Measurements from ENCODE around the gene OR2T8. TPM values are rescaled to one million over a fixed set of nuclear protein-coding genes. Genes with fewer than 3 reads are reported as not detected.

Gene OR2T8
- total and polyA plus RNA-seq, 10 of the 15 experiments (the other 5 are each of a cell fraction or from before 2014, with no cell fraction given), result not detected

DNA sequence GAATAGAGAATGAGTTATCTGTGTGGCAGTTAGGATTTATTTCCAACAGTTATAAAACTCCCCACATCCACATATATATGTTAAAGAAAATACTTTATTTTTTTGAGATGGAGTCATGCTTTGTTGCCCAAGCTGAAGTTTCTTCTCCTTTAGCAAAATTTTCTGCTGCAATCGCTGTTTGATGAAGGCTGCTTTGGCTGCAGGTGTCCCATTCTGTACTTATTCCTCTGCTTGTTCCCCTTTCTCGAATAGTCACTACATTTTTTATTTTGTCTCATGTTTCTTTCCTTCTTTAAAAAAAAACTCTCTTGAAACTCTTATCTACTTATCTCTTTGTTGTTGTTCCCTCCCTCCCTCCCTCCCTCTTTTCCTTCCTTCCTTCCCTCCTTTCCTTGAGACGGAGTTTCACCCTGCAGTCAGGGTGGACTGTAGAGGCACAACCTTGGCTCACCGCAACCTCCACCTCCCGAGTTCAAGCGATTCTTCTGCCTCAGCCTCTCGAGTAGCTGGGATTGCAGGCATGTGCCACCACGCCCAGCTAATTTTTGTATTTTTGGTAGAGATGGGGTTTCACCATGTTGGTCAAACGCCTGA lies 14.0 kb upstream of the OR2T8 start (continued):
- TF ChIP-seq, protein P1, sequence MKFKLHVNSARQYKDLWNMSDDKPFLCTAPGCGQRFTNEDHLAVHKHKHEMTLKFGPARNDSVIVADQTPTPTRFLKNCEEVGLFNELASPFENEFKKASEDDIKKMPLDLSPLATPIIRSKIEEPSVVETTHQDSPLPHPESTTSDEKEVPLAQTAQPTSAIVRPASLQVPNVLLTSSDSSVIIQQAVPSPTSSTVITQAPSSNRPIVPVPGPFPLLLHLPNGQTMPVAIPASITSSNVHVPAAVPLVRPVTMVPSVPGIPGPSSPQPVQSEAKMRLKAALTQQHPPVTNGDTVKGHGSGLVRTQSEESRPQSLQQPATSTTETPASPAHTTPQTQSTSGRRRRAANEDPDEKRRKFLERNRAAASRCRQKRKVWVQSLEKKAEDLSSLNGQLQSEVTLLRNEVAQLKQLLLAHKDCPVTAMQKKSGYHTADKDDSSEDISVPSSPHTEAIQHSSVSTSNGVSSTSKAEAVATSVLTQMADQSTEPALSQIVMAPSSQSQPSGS (IDR thresholded peaks at IDR 0.05; ENCODE audit: low read length), result no peak
- TF ChIP-seq GATAD2B (conservative IDR thresholded peaks at IDR 0.05; ENCODE audit: low read depth), result no peak
- TF ChIP-seq, protein P2, sequence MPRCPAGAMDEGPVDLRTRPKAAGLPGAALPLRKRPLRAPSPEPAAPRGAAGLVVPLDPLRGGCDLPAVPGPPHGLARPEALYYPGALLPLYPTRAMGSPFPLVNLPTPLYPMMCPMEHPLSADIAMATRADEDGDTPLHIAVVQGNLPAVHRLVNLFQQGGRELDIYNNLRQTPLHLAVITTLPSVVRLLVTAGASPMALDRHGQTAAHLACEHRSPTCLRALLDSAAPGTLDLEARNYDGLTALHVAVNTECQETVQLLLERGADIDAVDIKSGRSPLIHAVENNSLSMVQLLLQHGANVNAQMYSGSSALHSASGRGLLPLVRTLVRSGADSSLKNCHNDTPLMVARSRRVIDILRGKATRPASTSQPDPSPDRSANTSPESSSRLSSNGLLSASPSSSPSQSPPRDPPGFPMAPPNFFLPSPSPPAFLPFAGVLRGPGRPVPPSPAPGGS (IDR thresholded peaks at IDR 0.05; ENCODE audit: borderline replicate concordance, insufficient read depth, low read depth, low read length, poor library complexity, severe bottlenecking), result no peak
- TF ChIP-seq, protein P3, sequence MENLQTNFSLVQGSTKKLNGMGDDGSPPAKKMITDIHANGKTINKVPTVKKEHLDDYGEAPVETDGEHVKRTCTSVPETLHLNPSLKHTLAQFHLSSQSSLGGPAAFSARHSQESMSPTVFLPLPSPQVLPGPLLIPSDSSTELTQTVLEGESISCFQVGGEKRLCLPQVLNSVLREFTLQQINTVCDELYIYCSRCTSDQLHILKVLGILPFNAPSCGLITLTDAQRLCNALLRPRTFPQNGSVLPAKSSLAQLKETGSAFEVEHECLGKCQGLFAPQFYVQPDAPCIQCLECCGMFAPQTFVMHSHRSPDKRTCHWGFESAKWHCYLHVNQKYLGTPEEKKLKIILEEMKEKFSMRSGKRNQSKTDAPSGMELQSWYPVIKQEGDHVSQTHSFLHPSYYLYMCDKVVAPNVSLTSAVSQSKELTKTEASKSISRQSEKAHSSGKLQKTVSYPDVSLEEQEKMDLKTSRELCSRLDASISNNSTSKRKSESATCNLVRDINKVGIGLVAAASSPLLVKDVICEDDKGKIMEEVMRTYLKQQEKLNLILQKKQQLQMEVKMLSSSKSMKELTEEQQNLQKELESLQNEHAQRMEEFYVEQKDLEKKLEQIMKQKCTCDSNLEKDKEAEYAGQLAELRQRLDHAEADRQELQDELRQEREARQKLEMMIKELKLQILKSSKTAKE (IDR thresholded peaks at IDR 0.05; ENCODE audit: low read depth, poor library complexity, severe bottlenecking), result no peak

DNA sequence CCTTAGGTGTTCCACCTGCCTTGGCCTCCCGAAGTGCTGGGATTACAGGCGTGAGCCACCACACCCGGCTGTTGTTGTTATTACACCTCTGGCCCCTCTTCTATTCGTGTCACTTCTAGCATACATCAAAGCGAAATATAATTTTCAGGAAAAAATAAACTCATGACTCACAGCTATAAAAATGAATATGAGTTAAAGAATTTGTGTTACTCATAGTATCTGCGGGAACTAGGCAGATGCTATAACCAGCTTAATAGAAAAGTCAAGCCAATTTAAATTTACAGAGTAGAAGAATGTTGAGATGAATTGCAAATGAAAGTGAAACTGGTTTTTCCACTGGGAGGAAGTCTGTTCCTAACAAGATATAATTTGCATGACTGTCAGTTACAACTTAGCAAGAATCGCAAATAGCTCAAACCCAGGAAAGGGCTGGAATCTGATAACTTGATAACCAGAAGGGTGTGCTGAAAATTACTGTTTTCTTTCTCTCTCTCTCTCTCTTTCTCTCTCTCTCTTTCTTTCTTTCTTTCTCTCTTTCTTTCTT lies 13.5 kb upstream of the OR2T8 start:
- CTCF ChIA-PET, result interaction anchor here (1.0 kb wide), 1 partner anchor 39 kb away, joined by 3 read pairs; no protein-coding TSS in a partner anchor
- in situ Hi-C loops (cut with MboI), result no loop called here

More for the DNA sequence above, 13.5 kb upstream of the OR2T8 start:
- ATAC-seq (no peak), DNase-seq (ENCODE audit: low read depth, low spot score) (no peak), FAIRE-seq (no peak)
- Histone ChIP-seq H3K79me2 (ENCODE audit: control insufficient read depth, insufficient read depth, low read length) (no peaks in the 10 kb centered on the region), H3K9me3 (replicated peaks; ENCODE audit: control insufficient read depth, insufficient read depth, low read length) (no peaks in the 10 kb centered on the region), H3K36me3 (ENCODE audit: control insufficient read depth in 2 of 2, insufficient read depth in 2 of 2, low read length in 1 of 2) (no peaks in the 10 kb centered on the region), H3K27me3 (replicated peaks in 1 of 2; ENCODE audit: control insufficient read depth in 2 of 2, insufficient read depth in 2 of 2, low read length in 1 of 2) (no peaks in the 10 kb centered on the region), H3K9ac (ENCODE audit: control insufficient read depth, insufficient read depth, low read length) (no peak overlapping the region), H3K27ac (ENCODE audit: control insufficient read depth, insufficient read depth) (no peak overlapping the region), H3K4me1 (ENCODE audit: control insufficient read depth, insufficient read depth, low read length) (no peaks in the 10 kb centered on the region), H3K4me3 (no peak overlapping the region), H3K4me2 (ENCODE audit: control insufficient read depth, insufficient read depth) (peak overlapping the region; percentile 42; the same call in 1 of the 2 replicates), H2AFZ (ENCODE audit: control insufficient read depth, low read depth, low read length) (no peak overlapping the region), H4K20me1 (ENCODE audit: control insufficient read depth, insufficient read depth) (no peaks in the 10 kb centered on the region)
- TF ChIP-seq CBX3 (IDR thresholded peaks at IDR 0.05; ENCODE audit: borderline replicate concordance, low read depth) (no peak), HDAC6 (IDR thresholded peaks at IDR 0.05; ENCODE audit: unreplicated experiment) (no peak), TARDBP (IDR thresholded peaks at IDR 0.05; ENCODE audit: borderline replicate concordance) (no peak)
- POLR2A ChIA-PET, result no interaction called here
- no TSS peak for BruUV-seq (replicated peaks)
- intact Hi-C loops (cut with micrococcal nuclease; ENCODE audit: unreplicated experiment), result no loop called here
- RAD21 ChIA-PET (ENCODE audit: unreplicated experiment), result no interaction called here
- SMC1A ChIA-PET (ENCODE audit: uncharacterized antibody, unreplicated experiment), result interaction anchor here (0.9 kb wide), 1 partner anchor 9 kb away, joined by 3 read pairs; no protein-coding TSS in a partner anchor
- WGBS (ENCODE audit: insufficient coverage, insufficient replicate concordance, low lambda C conversion rate, missing lambda C conversion rate), result 7% methylated on average over 7 of the region's 7 CpGs
